ENCODE data around the gene SRD5A1. TPM values are rescaled to one million over a fixed set of nuclear protein-coding genes. Genes with fewer than 3 reads are reported as not detected.

Gene SRD5A1
- total RNA-seq, 1 donor from 2014 or later: 47.2 TPM

GRCh38 chr5:6596388-6596787 lies 36.9 kb upstream of the SRD5A1 start:
- H3K9me3 Mint-ChIP-seq (ENCODE audit: unreplicated experiment): peaks cover 4% of the 10 kb centered on the region
- H3K27ac Mint-ChIP-seq (ENCODE audit: unreplicated experiment): no peak overlapping the region
- H3K4me3 Mint-ChIP-seq (ENCODE audit: unreplicated experiment): no peak overlapping the region
- DNase-seq: no peak
- TF ChIP-seq, protein P1, sequence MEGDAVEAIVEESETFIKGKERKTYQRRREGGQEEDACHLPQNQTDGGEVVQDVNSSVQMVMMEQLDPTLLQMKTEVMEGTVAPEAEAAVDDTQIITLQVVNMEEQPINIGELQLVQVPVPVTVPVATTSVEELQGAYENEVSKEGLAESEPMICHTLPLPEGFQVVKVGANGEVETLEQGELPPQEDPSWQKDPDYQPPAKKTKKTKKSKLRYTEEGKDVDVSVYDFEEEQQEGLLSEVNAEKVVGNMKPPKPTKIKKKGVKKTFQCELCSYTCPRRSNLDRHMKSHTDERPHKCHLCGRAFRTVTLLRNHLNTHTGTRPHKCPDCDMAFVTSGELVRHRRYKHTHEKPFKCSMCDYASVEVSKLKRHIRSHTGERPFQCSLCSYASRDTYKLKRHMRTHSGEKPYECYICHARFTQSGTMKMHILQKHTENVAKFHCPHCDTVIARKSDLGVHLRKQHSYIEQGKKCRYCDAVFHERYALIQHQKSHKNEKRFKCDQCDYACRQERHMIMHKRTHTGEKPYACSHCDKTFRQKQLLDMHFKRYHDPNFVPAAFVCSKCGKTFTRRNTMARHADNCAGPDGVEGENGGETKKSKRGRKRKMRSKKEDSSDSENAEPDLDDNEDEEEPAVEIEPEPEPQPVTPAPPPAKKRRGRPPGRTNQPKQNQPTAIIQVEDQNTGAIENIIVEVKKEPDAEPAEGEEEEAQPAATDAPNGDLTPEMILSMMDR (IDR thresholded peaks at IDR 0.05; ENCODE audit: partially characterized antibody, unreplicated experiment): no peak
- peaks cover 18% of the 10 kb centered on the region for H3K36me3 Mint-ChIP-seq (ENCODE audit: unreplicated experiment)
- peaks cover 3% of the 10 kb centered on the region for H3K27me3 Mint-ChIP-seq (ENCODE audit: unreplicated experiment)
- H3K4me1 Mint-ChIP-seq (ENCODE audit: low read depth, unreplicated experiment): peaks cover 21% of the 10 kb centered on the region

- H3K9me3 Mint-ChIP-seq (ENCODE audit: unreplicated experiment): peaks cover 7% of the 10 kb centered on the region
- no peak overlapping the region for H3K4me3 Mint-ChIP-seq (ENCODE audit: unreplicated experiment)
- H3K27me3 Mint-ChIP-seq (ENCODE audit: unreplicated experiment): peaks cover 9% of the 10 kb centered on the region
- TF ChIP-seq, protein P1 (IDR thresholded peaks at IDR 0.05; ENCODE audit: partially characterized antibody, unreplicated experiment): no peak
- H3K27ac Mint-ChIP-seq (ENCODE audit: unreplicated experiment): no peak overlapping the region
- peaks cover 33% of the 10 kb centered on the region for H3K4me1 Mint-ChIP-seq (ENCODE audit: low read depth, unreplicated experiment)
- H3K36me3 Mint-ChIP-seq (ENCODE audit: unreplicated experiment): peaks cover 18% of the 10 kb centered on the region
- no peak for DNase-seq
Measured at GRCh38 chr5:6597557-6597956, 35.7 kb upstream of the SRD5A1 start.

DNA sequence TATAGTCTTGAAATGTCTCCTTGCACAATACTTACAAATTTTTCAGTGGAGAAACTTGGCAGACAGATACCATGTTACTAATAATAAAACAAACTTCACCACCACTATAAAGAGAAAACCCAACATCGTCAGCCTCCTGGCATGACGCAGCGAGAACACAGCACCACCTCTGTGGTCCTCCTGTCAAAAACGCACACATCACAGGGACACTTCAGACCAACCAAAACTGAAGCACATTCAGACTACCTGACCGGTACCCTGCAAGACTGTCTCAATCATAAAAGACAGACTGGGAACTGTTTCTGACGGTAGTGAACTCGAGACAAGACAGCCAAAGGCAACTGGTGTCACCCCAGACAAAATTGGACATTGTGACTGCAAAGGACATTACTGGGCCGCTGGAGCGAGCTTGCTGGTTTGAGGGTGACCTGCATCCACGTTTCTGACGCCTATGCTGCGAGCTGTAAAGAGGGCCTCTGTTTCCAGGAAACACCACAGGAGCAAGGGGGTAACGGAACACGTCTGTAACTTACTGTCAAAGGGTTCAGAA lies 34.8 kb upstream of the SRD5A1 start:
- DNase-seq: no peak
- Mint-ChIP-seq H3K27me3 (ENCODE audit: unreplicated experiment) (peaks cover 9% of the 10 kb centered on the region), H3K27ac (ENCODE audit: unreplicated experiment) (no peak overlapping the region), H3K4me1 (ENCODE audit: low read depth, unreplicated experiment) (peaks cover 38% of the 10 kb centered on the region), H3K36me3 (ENCODE audit: unreplicated experiment) (peaks cover 18% of the 10 kb centered on the region), H3K9me3 (ENCODE audit: unreplicated experiment) (peaks cover 7% of the 10 kb centered on the region), H3K4me3 (ENCODE audit: unreplicated experiment) (no peak overlapping the region)
- TF ChIP-seq, protein P1 (IDR thresholded peaks at IDR 0.05; ENCODE audit: partially characterized antibody, unreplicated experiment): no peak

DNA sequence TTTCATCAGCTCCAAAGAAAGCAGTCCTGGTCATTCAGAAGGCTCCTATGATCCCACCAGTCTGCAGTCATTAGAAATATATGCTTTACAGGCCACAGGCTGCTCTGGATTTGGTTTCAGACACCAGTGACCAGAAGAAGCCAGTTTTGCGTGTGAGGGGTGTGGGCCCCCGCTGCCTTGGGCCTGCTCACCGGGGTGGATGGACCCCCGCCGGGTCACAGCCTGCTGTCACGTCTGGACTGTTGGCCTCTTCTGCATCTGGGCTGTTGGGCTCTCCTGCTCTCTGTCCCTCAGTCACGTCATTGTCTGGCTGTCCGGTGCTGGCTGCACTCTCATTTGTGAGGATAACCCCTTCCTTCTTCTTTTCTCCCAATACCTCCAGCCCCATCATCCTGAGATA lies 33.5 kb upstream of the SRD5A1 start:
- H3K9me3 Mint-ChIP-seq (ENCODE audit: unreplicated experiment): peaks cover 7% of the 10 kb centered on the region
- H3K27ac Mint-ChIP-seq (ENCODE audit: unreplicated experiment): peak overlapping the region; percentile 79
- H3K4me3 Mint-ChIP-seq (ENCODE audit: unreplicated experiment): no peak overlapping the region
- peaks cover 42% of the 10 kb centered on the region for H3K4me1 Mint-ChIP-seq (ENCODE audit: low read depth, unreplicated experiment)
- TF ChIP-seq, protein P1 (IDR thresholded peaks at IDR 0.05; ENCODE audit: partially characterized antibody, unreplicated experiment): no peak
- peaks cover 9% of the 10 kb centered on the region for H3K27me3 Mint-ChIP-seq (ENCODE audit: unreplicated experiment)
- no peak for DNase-seq
- peaks cover 16% of the 10 kb centered on the region for H3K36me3 Mint-ChIP-seq (ENCODE audit: unreplicated experiment)

DNA sequence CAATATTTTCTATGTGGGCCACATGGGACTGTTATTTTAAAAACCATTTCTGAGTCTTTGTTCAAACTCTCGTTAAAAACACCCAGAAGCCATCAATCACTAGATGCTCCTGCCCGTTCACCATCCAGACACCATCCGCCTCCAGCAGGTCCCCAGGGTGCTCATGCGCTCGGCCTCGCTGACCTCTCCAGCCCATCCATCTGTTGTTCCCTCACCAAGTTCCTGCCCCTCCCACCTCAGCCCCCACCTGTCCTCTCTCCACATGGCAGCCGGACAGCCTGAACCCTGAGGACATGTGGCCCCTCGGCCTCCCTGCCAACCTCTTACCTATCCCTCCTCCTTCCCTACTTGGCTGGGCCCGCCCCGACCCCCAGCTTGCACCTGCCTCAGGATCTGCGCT lies 32.0 kb upstream of the SRD5A1 start:
- Mint-ChIP-seq H3K4me1 (ENCODE audit: low read depth, unreplicated experiment) (peaks cover 43% of the 10 kb centered on the region), H3K27ac (ENCODE audit: unreplicated experiment) (peak overlapping the region; percentile 92), H3K36me3 (ENCODE audit: unreplicated experiment) (peaks cover 17% of the 10 kb centered on the region), H3K9me3 (ENCODE audit: unreplicated experiment) (peaks cover 7% of the 10 kb centered on the region), H3K27me3 (ENCODE audit: unreplicated experiment) (peaks cover 9% of the 10 kb centered on the region), H3K4me3 (ENCODE audit: unreplicated experiment) (peak overlapping the region; percentile 67)
- DNase-seq: peak; percentile 78
- TF ChIP-seq, protein P1 (IDR thresholded peaks at IDR 0.05; ENCODE audit: partially characterized antibody, unreplicated experiment): no peak
